Measurements from ENCODE around the gene SLC35A2.

Gene SLC35A2

GRCh38 chrX:48911412-48912182 lies at the start of gene SLC35A2:
TSS of gene SLC35A2 (minus strand) at chrX:48911646. CDS start at chrX:48911636, 10 bp downstream.
- no peak for FAIRE-seq

GRCh38 chrX:48960291-48960690 lies 48.8 kb upstream of the SLC35A2 start:
- FAIRE-seq, result no peak

DNA sequence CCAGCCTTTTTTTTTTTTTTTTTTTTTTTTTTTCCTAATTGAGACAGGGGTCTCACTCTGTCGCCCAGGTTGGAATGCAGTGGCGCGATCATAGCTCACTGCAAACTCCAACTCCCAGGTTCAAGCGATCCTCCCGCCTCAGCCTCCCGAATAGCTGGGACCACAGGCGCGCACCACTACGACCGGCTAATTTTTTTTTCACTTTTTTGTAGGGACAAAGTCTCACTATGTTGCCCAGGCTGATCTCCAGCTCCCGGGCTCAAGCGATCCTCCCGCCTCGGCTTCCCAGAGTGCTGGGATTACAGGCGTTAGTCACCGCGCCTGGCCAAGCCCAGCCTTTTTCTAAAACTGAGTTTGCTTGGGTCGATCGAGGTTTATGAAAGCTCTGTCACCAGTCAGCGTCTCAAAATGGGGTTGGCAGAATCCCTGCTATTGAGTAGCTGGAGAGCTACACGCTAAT lies 47.2 kb upstream of the SLC35A2 start:
- FAIRE-seq, result no peak

DNA sequence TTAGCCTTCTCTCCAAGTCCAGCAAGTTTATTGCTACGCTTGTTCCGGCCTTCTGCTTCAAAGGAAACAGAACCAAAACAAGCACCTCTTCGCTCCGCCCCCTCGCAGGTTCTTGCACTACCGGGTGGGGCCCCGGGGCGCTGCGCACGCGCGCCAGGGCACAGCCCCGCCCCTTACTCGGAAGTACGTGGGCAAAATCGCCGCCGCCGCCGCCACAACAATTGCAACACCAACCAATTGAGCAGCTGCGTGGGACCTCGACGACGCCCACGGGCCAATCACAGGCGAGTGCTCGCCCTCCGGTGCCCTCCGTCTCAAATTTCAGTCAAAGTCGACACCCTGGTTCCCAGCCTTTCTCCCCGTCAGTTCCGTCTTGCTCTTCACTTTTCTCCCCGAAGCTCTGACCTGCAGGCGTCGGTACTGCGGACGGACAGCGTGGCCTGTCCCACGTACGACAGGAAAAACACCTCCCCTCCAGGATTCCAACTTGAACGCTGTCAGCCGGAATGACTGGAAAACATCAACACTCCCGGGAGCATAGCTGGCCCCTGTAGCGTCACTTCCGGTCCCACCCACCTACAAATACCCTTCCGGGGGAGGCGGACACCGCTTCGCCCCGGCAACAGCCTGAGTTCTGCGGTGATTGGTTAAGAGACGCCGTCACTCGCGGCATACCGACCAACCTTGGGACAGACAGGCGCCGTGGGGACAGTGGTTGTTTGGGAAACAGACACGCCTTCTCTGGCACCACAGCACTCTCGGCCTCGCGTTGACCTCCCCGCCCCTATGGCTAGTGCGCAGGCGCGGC lies 46.6 kb upstream of the SLC35A2 start:
- FAIRE-seq, result peak; percentile 96

- FAIRE-seq, result no peak
These were observed 46.0 kb upstream of the SLC35A2 start, which contains the start of gene OTUD5 for GRCh38 chrX:48957477-48957826. TSS of gene OTUD5 (minus strand) at chrX:48957607. CDS start at chrX:48957570, 37 bp downstream.

- no peak for FAIRE-seq
These were observed 45.4 kb upstream of the SLC35A2 start for GRCh38 chrX:48956728-48957414.

- FAIRE-seq, result no peak
These were observed 37.1 kb upstream of the SLC35A2 start for GRCh38 chrX:48948589-48948988.

DNA sequence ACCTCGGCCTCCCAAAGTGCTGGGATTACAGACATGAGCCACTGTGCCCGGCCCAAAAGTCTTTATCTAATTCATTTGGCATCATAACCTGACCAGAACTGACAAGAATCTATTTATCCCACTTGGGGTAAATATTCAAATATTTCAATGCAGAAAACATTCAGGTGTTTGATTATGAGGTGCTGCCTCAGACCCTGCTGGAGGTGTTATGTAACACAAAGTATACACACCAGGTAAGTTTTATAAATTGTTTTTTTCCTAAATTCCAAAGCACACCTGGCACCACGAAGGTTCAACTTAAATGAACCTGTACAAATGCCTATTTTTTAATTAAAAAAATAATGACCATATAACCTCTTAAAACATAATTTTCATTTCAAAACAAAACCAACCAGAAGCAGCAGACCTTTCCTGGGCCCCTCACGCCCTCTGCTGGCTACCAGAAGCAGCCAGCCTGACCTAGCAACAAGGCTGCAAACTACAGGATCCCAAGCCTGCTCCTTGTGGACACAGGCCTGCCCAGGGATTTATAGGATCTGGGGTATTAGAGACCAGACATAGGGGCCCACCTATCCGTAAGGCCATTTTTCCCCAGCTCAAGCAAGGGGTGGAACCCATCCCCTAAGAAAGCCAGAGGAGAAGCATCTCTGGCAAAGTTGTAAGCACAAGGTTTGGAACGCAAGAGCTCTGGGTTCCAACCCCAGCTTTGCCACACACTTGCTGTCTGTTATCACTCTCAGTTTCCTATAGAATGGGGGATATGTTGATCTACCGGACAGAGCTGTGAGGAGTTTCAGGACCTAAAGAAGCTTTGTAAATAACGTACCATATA lies 34.3 kb upstream of the SLC35A2 start:
- peak; percentile 87 for FAIRE-seq

- FAIRE-seq, result no peak
These were observed 31.4 kb upstream of the SLC35A2 start for GRCh38 chrX:48942895-48943294.

- FAIRE-seq, result no peak
These were observed 29.0 kb upstream of the SLC35A2 start for GRCh38 chrX:48940404-48940955.

DNA sequence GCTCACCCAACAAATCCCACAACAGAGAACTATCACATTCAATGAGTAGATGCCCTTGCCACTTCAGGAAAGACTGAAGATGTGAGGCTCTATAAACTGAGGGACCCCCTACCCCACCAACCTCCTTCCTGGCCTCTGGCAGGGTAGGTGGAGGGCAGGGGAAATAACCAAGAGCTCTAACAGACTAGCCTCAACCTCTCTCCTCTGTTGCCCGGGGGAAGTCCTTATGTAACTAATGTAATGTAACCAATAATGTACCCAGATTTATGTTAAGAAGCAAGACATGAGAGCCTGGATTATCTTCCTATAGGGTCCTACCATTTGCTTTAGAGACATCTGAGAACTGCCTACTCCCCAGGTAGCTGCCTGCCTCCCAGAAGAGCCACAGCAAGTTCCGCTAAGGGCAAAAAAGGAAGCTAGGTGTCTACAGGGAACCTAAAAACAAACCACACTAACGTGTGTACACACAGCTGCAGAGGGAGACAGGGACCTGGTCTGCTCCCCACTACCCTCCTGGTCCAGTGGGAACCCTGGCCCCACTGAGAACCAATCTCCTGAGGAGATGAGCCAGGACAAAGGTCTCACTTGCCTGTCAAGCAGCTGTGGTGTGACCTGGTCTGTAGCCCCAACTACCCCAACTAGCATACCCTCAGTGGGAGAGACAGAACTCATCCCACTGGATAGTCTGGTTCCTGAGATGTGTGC lies 28.2 kb upstream of the SLC35A2 start:
- FAIRE-seq, result no peak

- FAIRE-seq, result no peak
These were observed 27.4 kb upstream of the SLC35A2 start for GRCh38 chrX:48938721-48939425.

- no peak for FAIRE-seq
These were observed 25.8 kb upstream of the SLC35A2 start for GRCh38 chrX:48937054-48937907.

DNA sequence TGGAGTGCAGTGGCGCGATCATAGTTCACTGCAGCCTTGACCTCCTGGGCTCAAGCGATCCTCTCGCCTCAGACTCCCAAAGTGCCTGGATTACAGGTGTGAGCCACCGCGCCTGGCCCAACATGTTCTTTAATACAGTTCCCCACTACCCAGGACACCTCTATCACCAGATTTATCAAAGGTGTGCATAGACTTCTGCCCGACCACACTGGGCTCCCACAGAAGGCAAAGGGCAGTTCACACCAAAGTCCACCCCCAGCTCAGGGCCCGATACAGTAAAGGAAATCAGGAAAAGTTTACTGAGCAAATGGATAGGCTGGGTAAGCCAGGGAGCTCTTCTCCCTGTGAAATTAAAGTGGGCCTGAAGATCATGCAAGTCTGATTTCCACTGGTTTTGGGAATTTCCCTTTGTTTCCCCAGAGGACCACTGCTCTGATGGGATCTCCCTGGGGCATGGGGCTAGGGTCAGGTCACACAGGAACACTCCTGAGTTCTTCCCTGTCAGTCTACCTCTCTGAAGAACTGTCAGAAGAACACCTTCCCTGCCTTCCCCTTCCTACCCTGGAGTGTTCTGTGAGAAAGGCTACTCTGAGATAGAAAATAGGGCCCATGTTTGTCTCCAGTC lies 25.1 kb upstream of the SLC35A2 start:
- FAIRE-seq, result no peak

DNA sequence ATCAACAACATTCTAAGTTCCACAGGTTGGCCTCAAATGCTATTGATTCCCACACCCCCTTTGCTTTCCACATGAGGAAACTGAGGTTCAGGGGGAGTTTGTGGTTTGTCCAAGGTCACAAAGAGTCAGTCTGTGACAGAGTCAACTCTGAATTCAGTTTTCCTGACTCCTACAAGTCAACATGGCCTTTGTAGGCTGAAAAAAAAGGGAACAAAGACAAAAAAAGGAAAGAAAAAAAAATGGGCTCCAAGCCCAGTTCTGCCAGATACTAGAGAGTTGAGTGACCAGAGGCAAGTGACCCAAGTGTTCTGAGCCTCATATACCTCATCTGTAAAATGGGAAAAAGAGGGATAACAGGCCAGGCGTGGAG lies 23.8 kb upstream of the SLC35A2 start:
- FAIRE-seq, result no peak

- no peak for FAIRE-seq
These were observed 23.3 kb upstream of the SLC35A2 start for GRCh38 chrX:48934581-48935300.

DNA sequence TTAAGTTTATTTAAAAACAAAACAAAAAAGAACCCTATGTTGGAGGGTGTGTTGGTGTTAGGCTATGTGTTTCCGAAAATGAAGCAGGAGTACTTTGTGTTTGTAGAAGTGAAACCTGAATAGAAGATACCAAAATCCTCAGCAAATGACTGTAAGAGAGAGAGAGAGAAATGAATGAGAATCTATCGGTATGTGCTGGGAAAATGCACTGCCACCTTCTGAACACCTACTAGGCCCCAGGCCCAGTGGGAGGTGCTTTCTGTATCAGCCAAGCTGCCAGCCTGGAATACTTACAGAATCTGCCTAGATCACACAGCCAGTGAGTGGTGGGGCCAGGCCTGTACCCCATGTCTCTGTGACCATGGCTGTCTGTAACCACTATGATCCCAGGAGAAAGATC lies 22.3 kb upstream of the SLC35A2 start:
- FAIRE-seq, result no peak

DNA sequence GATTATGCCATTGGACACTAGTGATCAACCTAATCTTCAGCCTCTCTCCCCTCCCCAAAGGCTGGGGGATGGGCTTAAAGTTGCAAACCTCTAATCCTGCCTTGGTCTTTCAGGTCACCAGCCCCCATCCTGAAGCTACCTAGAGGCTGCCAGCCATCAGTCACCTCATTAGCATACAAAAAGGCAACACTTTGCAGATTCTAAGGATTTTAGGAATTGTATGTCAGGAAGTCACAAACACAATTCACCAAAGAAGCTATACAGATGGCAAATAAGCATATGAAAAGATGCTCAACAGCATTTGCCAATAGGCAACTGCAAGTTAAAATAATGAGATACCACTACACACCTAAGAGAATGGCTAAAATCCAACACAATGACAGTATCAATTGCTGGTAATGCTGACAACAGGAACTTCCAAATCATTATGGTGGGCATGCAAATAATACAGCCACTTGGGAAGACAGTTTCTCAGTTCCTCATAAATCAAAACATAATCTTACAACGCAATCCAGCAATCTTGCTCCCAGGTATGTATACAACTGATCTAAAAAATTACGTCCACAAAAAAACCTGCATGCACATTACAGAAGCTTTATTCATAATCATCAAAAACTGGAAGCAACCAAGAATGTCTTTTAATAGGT lies 16.4 kb upstream of the SLC35A2 start:
- FAIRE-seq, result no peak
